CD4-positive, alpha-beta T cell treated with Interleukin-6 for 4 hours (primary cell): Measurements from ENCODE around the gene ADGRV1.
"Not testable (repeated sequence)": the region's sequence is repeated elsewhere in the genome, so short reads cannot be mapped to it uniquely, and the experiment has no call there.

Experiments
- DNase-seq: peaks from one replicate; pipeline ENCODE4 v3.0.0-alpha.2; 2020; ENCODE audit warnings: mixed read lengths

The ADGRV1 gene

GRCh38 chr5:91007780-91008402 lies 449.3 kb downstream of the ADGRV1 start:
- DNase-seq = no peak

GRCh38 chr5:91010090-91010489 lies 451.5 kb downstream of the ADGRV1 start:
- no peak for DNase-seq

GRCh38 chr5:91011029-91011428 lies 452.4 kb downstream of the ADGRV1 start:
- no peak for DNase-seq

GRCh38 chr5:91012867-91013266 lies 454.3 kb downstream of the ADGRV1 start:
- DNase-seq = not testable (repeated sequence)

GRCh38 chr5:91016322-91016721 lies 457.7 kb downstream of the ADGRV1 start:
- DNase-seq = no peak

DNA sequence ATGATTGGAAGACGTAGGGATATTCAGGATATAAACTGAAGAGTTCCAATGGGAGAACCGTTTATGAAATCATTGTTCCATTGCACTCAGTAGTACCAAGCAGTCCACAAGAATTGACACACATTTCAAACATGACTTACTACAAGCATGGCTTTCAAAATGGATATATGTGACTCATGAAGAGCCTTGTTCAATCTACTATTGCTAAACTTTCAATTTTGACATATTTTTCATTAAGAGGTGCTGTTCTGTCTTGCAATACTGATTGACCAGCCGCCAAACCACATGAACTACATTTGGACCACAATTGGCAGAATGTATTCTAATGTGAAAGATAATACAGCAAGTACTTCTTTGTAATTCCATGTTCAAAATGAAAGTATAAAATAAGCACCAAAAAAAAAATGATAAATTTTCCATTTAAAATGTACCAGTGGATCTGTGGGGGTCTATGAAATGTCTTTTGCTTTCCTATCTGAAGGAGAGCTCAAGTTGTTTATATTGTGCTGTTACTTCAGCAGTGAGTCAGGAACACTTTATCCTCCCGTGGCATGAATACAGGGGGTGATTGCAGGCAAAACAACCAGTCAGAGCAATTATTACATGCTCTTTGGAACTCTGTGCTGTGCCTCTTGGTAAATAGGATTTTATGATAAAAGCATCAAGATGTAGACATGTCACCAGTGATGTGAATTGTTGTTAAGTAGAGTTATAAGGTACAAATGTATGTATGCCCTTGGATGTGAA lies 458.5 kb downstream of the ADGRV1 start:
- DNase-seq = no peak

DNA sequence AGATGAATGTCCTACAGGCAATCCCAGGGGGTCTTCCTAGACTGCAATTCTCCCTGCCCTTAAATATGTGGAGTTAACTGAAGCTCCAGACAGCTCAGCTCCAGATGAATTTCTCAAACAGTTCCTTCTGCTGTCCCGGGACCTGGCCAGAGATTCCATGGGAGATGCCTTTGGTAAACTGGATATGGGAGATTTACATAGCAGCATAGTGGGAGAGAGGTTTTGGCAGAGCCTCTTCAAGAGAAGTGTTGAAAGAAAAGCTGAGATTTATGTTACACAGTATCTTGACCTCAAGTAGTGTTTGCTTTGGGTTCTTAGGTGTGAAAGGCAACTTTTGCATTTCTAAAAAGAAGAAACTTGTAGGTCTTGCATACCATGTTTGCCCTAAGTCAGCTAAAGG lies 459.6 kb downstream of the ADGRV1 start:
- DNase-seq = no peak

DNA sequence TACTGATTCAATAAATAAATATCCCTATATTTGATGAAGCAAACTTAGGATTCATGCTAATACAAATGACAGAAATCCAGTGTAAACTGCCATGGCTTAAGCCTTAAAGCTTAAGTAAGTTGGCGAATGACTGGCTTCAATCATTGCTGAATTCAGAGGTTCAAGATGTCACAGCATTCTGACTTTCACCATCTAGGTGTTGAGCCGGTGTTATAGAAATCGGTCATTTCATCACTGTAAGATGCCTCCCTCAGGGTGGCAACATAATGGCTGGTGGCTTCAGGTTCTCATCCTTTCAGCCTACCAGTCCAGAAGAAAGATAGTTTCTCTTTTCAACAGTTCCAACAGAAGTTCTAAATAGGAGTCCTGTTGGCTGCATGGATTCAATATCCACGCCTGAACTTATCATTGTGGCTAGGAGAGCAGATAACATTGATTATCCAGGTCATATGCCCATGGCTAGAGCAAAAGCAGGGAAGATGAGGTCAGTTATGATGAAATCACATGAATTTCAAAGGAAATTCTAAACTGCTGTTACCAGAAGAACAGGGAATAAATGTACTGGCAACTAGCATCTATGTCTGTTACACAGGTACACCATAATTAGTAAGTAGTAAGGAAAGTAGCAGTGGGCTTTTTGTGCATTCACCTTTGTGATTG lies 460.2 kb downstream of the ADGRV1 start:
- no peak for DNase-seq

DNA sequence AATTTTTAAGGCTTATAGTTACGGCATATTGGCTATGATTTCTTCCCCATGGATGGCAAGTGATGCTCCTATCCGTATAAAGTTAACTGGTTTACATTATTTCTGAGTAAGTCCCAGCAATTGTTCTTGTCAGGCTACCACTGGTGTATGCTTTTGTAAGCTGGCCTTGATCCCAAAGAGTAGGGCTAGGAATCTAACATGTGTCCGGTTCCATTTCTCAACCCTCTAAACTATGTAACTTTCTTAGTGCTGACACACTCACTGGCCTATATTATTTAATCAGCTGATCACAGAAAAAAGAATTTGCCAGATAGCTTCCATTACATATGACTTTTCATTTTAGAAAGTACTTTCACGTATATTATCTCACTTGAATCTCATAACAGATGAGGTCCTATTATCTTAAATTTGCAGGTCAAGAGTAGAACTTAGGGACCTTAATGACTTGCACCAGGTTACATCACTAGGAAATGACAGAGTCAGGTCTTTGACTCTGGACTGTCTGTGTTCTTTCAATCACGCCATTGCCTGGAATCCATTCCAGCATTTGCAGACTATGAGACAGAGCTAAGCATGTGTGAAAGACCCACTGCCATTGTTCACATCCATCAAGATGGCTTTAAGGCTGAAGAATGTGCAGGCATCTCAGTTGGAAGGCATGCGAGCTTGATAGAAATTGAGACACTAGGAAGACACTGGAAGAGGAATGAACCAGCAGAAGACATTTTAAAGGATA lies 461.6 kb downstream of the ADGRV1 start:
- no peak for DNase-seq

GRCh38 chr5:91022518-91022917 lies 463.9 kb downstream of the ADGRV1 start:
- no peak for DNase-seq

GRCh38 chr5:91024206-91024605 lies 465.6 kb downstream of the ADGRV1 start:
- no peak for DNase-seq

DNA sequence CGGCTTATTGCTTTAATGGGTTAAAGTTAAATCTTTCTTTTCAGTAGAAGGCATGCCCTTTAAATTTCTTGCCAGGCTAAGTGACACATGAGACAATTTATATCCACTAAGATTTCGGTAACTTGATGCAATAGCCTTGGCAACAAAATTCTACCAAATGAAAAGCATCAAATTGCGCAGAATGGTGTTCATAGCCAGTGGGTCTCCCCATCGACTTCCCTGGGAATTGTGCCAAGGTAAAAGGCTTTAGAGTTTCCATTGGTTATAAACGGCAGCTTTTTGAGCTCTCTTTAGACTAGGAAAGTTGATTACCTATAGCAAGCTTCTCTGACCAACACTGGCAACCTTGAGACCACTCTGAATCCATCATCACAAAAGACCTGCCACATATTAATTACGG lies 466.1 kb downstream of the ADGRV1 start:
- DNase-seq = no peak

- no peak for DNase-seq
These were observed 466.9 kb downstream of the ADGRV1 start for GRCh38 chr5:91025449-91025848.

- no peak for DNase-seq
These were observed 467.4 kb downstream of the ADGRV1 start for GRCh38 chr5:91025956-91026355.

DNA sequence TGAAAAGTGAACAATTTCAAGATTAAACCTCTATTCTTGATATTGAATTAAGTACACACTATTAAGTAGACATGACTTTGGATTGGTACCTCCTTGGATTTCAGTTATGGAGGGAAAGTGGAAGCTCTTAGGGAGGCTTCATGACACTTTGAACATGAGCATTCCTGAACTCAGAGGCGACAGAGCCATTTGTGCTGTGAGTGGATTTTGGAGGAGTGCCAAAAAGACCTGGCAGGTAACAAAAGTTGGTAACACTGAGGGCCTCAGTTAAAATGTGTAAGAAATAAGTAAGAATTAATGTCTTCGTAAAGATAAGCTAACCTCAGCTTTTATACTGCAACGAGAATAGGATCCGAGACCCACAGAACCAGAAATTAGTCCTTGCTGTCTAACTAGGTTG lies 467.9 kb downstream of the ADGRV1 start:
- no peak for DNase-seq

- DNase-seq = no peak
These were observed 469.0 kb downstream of the ADGRV1 start for GRCh38 chr5:91027405-91028139.

- no peak for DNase-seq
These were observed 469.9 kb downstream of the ADGRV1 start for GRCh38 chr5:91028499-91028956.

GRCh38 chr5:91030521-91031401 lies 472.2 kb downstream of the ADGRV1 start:
- no peak for DNase-seq

- no peak for DNase-seq
These were observed 472.8 kb downstream of the ADGRV1 start for GRCh38 chr5:91031402-91031752.

GRCh38 chr5:91032125-91032524 lies 473.5 kb downstream of the ADGRV1 start:
- DNase-seq = no peak

- no peak for DNase-seq
These were observed 474.8 kb downstream of the ADGRV1 start for GRCh38 chr5:91033370-91033769.
